Measurements from ENCODE around the gene FSHR. TPM values are rescaled to one million over a fixed set of nuclear protein-coding genes. Genes with fewer than 3 reads are reported as not detected.

The FSHR gene
- total RNA-seq, 1 experiment from 2014 or later: not detected

DNA sequence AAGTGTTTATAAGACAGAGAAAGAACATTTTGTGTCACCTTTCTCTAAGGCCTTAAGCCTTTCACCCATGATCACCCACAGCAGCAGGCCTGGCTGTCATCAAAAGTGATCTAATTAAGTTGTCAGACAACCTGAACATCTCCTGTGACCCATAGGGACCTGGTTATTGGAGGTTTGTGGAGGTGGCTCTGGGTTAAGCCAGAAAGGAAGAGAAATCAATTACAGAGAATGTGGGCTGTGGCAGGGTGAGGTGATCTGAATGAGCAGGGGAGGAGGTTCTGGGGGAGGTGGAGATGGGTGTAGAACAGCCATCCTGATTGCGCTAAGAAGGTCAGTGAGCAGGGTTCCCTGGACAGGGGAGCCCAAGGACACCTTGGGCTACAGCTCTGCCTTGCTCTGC is 170.8 kb downstream of the FSHR start:
- Histone ChIP-seq H3K27ac (no peak overlapping the region), H3K36me3 (ENCODE audit: low read depth) (no peaks in the 10 kb centered on the region), H3K27me3 (ENCODE audit: insufficient read depth, low read depth) (0 out of 2 replicates have a peak, but pooled peaks cover 17% of the 10 kb centered on the region), H4K20me1 (ENCODE audit: insufficient read depth) (no peaks in the 10 kb centered on the region), H3K4me2 (no peak overlapping the region), H3K9me3 (ENCODE audit: insufficient read depth, low read depth) (no peaks in the 10 kb centered on the region), H3F3A (ENCODE audit: insufficient read depth, low read depth) (no peaks in the 10 kb centered on the region), H3K4me3 (no peak overlapping the region), H3K4me1 (replicated peaks; ENCODE audit: insufficient read depth) (no peaks in the 10 kb centered on the region), H3K79me2 (ENCODE audit: low read depth) (no peaks in the 10 kb centered on the region), H2AFZ (no peak overlapping the region), H3K9me2 (ENCODE audit: insufficient read depth) (no peaks in the 10 kb centered on the region)
- no TSS peak for BruUV-seq (replicated peaks)
- DNase-seq: no peak
- CTCF ChIA-PET: no interaction called here
- TF ChIP-seq, protein P1, sequence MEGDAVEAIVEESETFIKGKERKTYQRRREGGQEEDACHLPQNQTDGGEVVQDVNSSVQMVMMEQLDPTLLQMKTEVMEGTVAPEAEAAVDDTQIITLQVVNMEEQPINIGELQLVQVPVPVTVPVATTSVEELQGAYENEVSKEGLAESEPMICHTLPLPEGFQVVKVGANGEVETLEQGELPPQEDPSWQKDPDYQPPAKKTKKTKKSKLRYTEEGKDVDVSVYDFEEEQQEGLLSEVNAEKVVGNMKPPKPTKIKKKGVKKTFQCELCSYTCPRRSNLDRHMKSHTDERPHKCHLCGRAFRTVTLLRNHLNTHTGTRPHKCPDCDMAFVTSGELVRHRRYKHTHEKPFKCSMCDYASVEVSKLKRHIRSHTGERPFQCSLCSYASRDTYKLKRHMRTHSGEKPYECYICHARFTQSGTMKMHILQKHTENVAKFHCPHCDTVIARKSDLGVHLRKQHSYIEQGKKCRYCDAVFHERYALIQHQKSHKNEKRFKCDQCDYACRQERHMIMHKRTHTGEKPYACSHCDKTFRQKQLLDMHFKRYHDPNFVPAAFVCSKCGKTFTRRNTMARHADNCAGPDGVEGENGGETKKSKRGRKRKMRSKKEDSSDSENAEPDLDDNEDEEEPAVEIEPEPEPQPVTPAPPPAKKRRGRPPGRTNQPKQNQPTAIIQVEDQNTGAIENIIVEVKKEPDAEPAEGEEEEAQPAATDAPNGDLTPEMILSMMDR (conservative IDR thresholded peaks at IDR 0.05): no peak
- TF ChIP-seq EZH2 (IDR thresholded peaks at IDR 0.05; ENCODE audit: low read depth): no peak
- POLR2A ChIA-PET (ENCODE audit: unreplicated experiment): no interaction called here
- intact Hi-C loops (cut with micrococcal nuclease; ENCODE audit: unreplicated experiment): no loop called here

DNA sequence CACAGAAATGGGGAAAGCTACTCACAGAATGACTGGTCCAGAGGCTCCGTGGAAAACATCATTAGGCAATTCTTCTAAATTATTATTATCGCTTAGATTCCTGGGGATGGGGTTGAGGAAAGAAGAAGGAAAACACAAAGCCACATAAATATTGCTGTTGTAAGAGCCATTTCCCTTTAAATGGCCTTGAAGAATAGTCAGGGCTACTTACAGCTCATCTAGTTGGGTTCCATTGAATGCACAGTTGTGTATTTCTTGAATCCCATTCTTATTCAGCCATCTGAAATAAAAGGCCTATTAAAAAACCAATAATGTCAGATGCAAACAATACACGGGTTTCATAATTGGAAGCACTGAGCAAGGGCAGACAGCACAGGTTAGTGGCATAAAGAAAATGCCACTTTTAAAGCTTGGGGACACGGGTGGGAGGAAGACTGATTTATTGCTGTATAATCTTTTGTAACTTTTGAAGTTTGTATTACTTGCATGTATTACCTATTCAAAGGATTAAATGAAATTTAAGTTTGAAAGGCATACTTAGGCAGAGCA is 171.4 kb downstream of the FSHR start:
- no peak overlapping the region for H3K4me2 ChIP-seq
- no peak for DNase-seq
- H3K9me2 ChIP-seq (ENCODE audit: insufficient read depth): no peaks in the 10 kb centered on the region
- no peaks in the 10 kb centered on the region for H3K9me3 ChIP-seq (ENCODE audit: insufficient read depth, low read depth)
- ChIA-PET POLR2A (ENCODE audit: unreplicated experiment) (no interaction called here), CTCF (no interaction called here)
- intact Hi-C loops (cut with micrococcal nuclease; ENCODE audit: unreplicated experiment): no loop called here
- TF ChIP-seq EZH2 (IDR thresholded peaks at IDR 0.05; ENCODE audit: low read depth): no peak
- TF ChIP-seq, protein P1 (conservative IDR thresholded peaks at IDR 0.05): no peak
- H3K4me1 ChIP-seq (replicated peaks; ENCODE audit: insufficient read depth): no peaks in the 10 kb centered on the region
- H3K79me2 ChIP-seq (ENCODE audit: low read depth): no peaks in the 10 kb centered on the region
- H3K27ac ChIP-seq: no peak overlapping the region
- no TSS peak for BruUV-seq (replicated peaks)
- H4K20me1 ChIP-seq (ENCODE audit: insufficient read depth): no peaks in the 10 kb centered on the region
- H3K27me3 ChIP-seq (ENCODE audit: insufficient read depth, low read depth): 0 out of 2 replicates have a peak, but pooled peaks cover 17% of the 10 kb centered on the region
- H3F3A ChIP-seq (ENCODE audit: insufficient read depth, low read depth): no peaks in the 10 kb centered on the region
- no peak overlapping the region for H2AFZ ChIP-seq
- no peaks in the 10 kb centered on the region for H3K36me3 ChIP-seq (ENCODE audit: low read depth)
- H3K4me3 ChIP-seq: no peak overlapping the region

DNA sequence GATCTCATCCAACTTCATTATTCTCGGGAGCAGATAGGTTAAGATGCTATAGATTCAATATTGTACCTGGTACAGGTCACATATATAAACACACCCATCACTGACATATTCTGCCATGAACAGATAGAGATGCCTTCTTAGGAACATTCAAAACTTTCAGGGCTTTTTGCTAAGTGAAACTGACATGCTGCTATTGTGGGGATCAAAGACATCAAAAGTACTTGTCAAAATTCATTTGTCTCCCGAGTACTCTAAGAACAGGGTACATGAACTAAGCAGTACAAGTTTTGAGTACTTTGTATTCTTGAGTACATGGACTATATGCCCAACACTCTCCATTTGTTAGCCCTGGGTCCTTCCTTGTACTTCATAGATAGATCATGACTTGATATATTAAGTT is 173.5 kb downstream of the FSHR start:
- no peak overlapping the region for H2AFZ ChIP-seq
- H3K9me2 ChIP-seq (ENCODE audit: insufficient read depth): no peaks in the 10 kb centered on the region
- H3K4me3 ChIP-seq: no peak overlapping the region
- H4K20me1 ChIP-seq (ENCODE audit: insufficient read depth): no peaks in the 10 kb centered on the region
- no peak for DNase-seq
- no peaks in the 10 kb centered on the region for H3F3A ChIP-seq (ENCODE audit: insufficient read depth, low read depth)
- no peaks in the 10 kb centered on the region for H3K79me2 ChIP-seq (ENCODE audit: low read depth)
- ChIA-PET CTCF (no interaction called here), POLR2A (ENCODE audit: unreplicated experiment) (no interaction called here)
- no peak for TF ChIP-seq EZH2 (IDR thresholded peaks at IDR 0.05; ENCODE audit: low read depth)
- TF ChIP-seq, protein P1 (conservative IDR thresholded peaks at IDR 0.05): no peak
- no peak overlapping the region for H3K4me2 ChIP-seq
- no TSS peak for BruUV-seq (replicated peaks)
- intact Hi-C loops (cut with micrococcal nuclease; ENCODE audit: unreplicated experiment): no loop called here
- H3K27me3 ChIP-seq (ENCODE audit: insufficient read depth, low read depth): 0 out of 2 replicates have a peak, but pooled peaks cover 17% of the 10 kb centered on the region
- no peaks in the 10 kb centered on the region for H3K4me1 ChIP-seq (replicated peaks; ENCODE audit: insufficient read depth)
- H3K9me3 ChIP-seq (ENCODE audit: insufficient read depth, low read depth): no peaks in the 10 kb centered on the region
- H3K36me3 ChIP-seq (ENCODE audit: low read depth): no peaks in the 10 kb centered on the region
- H3K27ac ChIP-seq: no peak overlapping the region

Measured in PC-9 (cell line).